Muscle of arm (tissue), 12 donors: ENCODE results near the gene MRPL4. TPM values are rescaled to one million over a fixed set of nuclear protein-coding genes. Genes with fewer than 3 reads are reported as not detected.
"Not testable (repeated sequence)": the region's sequence is repeated elsewhere in the genome, so short reads cannot be mapped to it uniquely, and the experiment has no call there.

ENCODE experiments used
- DNase-seq: peaks from one replicate; pipeline ENCODE4 v3.0.0-alpha.2; 2013
- polyA plus RNA-seq, 12 donors: library from polyadenylated mRNA; unstranded; fragments of 120-200 nt; gene quantifications; one replicate each; pipeline ENCODE4 v1.2.1, GENCODE V29; 2013; ENCODE audit not compliant: insufficient read length in 12 of 12

Gene MRPL4
- polyA plus RNA-seq, 12 donors: 19.6 to 40.3 (median 26.0) TPM; not detected in 1

- peak; percentile 80 for DNase-seq
These were observed 24.7 kb upstream of the MRPL4 start for GRCh38 chr19:10227026-10227971.

- DNase-seq: no peak
These were observed 23.6 kb upstream of the MRPL4 start for GRCh38 chr19:10228393-10228792.

GRCh38 chr19:10228920-10229319 lies 23.1 kb upstream of the MRPL4 start:
- DNase-seq: peak; percentile 51

- no peak for DNase-seq
These were observed 21.7 kb upstream of the MRPL4 start for GRCh38 chr19:10230173-10230860.

- peak; percentile 81 for DNase-seq
These were observed 21.0 kb upstream of the MRPL4 start, which contains the start of gene S1PR2 for GRCh38 chr19:10230861-10231611. Gene S1PR2 (minus strand): TSS chr19:10231331. CDS start chr19:10224905, 6,426 bp downstream.

- DNase-seq: no peak
These were observed 20.3 kb upstream of the MRPL4 start for GRCh38 chr19:10231612-10232228.

GRCh38 chr19:10233946-10234345 lies 18.1 kb upstream of the MRPL4 start:
- DNase-seq: no peak

GRCh38 chr19:10235003-10235402 lies 17.0 kb upstream of the MRPL4 start:
- DNase-seq: no peak

- DNase-seq: not testable (repeated sequence)
These were observed 16.6 kb upstream of the MRPL4 start for GRCh38 chr19:10235409-10235808.

- DNase-seq: peak; percentile 36
These were observed 14.3 kb upstream of the MRPL4 start for GRCh38 chr19:10237702-10238101.

- peak; percentile 95 for DNase-seq
These were observed 13.7 kb upstream of the MRPL4 start for GRCh38 chr19:10238172-10238783.

- not testable (repeated sequence) for DNase-seq
These were observed 10.1 kb upstream of the MRPL4 start for GRCh38 chr19:10241826-10242449.

GRCh38 chr19:10243606-10244005 lies 8.4 kb upstream of the MRPL4 start:
- DNase-seq: no peak

- no peak for DNase-seq
These were observed 6.7 kb upstream of the MRPL4 start for GRCh38 chr19:10245189-10245939.

GRCh38 chr19:10246511-10246910 lies 5.5 kb upstream of the MRPL4 start:
- no peak for DNase-seq

- no peak for DNase-seq
These were observed 693 bp downstream of the MRPL4 start for GRCh38 chr19:10252707-10253106.

- DNase-seq: no peak
These were observed 2.2 kb downstream of the MRPL4 start for GRCh38 chr19:10254244-10254643.

- DNase-seq: no peak
These were observed 3.3 kb downstream of the MRPL4 start for GRCh38 chr19:10255358-10255757.

GRCh38 chr19:10256551-10256950 lies 4.5 kb downstream of the MRPL4 start:
- no peak for DNase-seq
